LHCN-M2 (cell line): ENCODE results near the gene MSX1. TPM values are rescaled to one million over a fixed set of nuclear protein-coding genes. Genes with fewer than 3 reads are reported as not detected.
A peak's percentile ranks its signal among the peaks of the same experiment; 100 is the strongest.

Experiments used
- DNase-seq: peaks from one replicate; pipeline ENCODE4 v3.0.0-alpha.2; 2012; ENCODE audit warnings: low read depth
- total RNA-seq: library from RNA; depleted of rRNA; stranded (reverse); fragments of >200 nt; gene quantifications from 2 replicates; pipeline ENCODE4 v1.2.3, GENCODE V29; 2014

The MSX1 gene
- total RNA-seq, 1 experiment from 2014 or later, result 12.2 TPM

- DNase-seq, result no peak
Measured at GRCh38 chr4:4857001-4857808, 2.3 kb upstream of the MSX1 start.

GRCh38 chr4:4857809-4858508 is 1.5 kb upstream of the MSX1 start:
- no peak for DNase-seq

GRCh38 chr4:4858527-4859324 is 739 bp upstream of the MSX1 start:
- DNase-seq, result no peak

- peak; percentile 19 for DNase-seq
Measured at GRCh38 chr4:4859799-4860599, 534 bp downstream of the MSX1 start.

GRCh38 chr4:4860600-4861389 is 1.3 kb downstream of the MSX1 start:
- DNase-seq, result peak; percentile 34

- no peak for DNase-seq
Measured at GRCh38 chr4:4861390-4862018, 2.0 kb downstream of the MSX1 start.

- no peak for DNase-seq
Measured at GRCh38 chr4:4862071-4862551, 2.6 kb downstream of the MSX1 start.

GRCh38 chr4:4862665-4863482 is 3.4 kb downstream of the MSX1 start:
- no peak for DNase-seq

- no peak for DNase-seq
Measured at GRCh38 chr4:4864443-4864939, 5.0 kb downstream of the MSX1 start.

GRCh38 chr4:4864940-4865704 is 5.7 kb downstream of the MSX1 start:
- no peak for DNase-seq

- DNase-seq, result no peak
Measured at GRCh38 chr4:4865705-4866123, 6.2 kb downstream of the MSX1 start.

- DNase-seq, result no peak
Measured at GRCh38 chr4:4866124-4866865, 6.8 kb downstream of the MSX1 start.

GRCh38 chr4:4866866-4867374 is 7.5 kb downstream of the MSX1 start:
- DNase-seq, result no peak

- no peak for DNase-seq
Measured at GRCh38 chr4:4867375-4868039, 8.0 kb downstream of the MSX1 start.

GRCh38 chr4:4868040-4868757 is 8.7 kb downstream of the MSX1 start:
- DNase-seq, result no peak
